ENCODE data around the gene MTFR1L. TPM values are rescaled to one million over a fixed set of nuclear protein-coding genes. Genes with fewer than 3 reads are reported as not detected.
"Not testable (repeated sequence)": the region's sequence is repeated elsewhere in the genome, so short reads cannot be mapped to it uniquely, and the experiment has no call there.

The MTFR1L gene
- total RNA-seq, 4 donors from 2014 or later = 73.2 to 125 (median 93.6) TPM

GRCh38 chr1:25833158-25833557 lies 13.4 kb downstream of the MTFR1L start:
- intact Hi-C loops (cut with DNase I; ENCODE audit: low total_unique reads) (loop anchor here (5.0 kb wide), 1 partner anchor 1034 kb away; no protein-coding TSS in a partner anchor), in situ Hi-C loops (cut with MboI; ENCODE audit: low pct_ligation_motif_present in 1 of 4, low pct_unique_long_range_greater_than_20kb in 1 of 4, low sequenced_read_pairs in 3 of 4) (no loop called here)
- Histone ChIP-seq H3K27ac (no peak overlapping the region), H3K9me3 (no peaks in the 10 kb centered on the region), H3K27me3 (no peaks in the 10 kb centered on the region), H3K4me3 (no peak overlapping the region), H3K36me3 (peaks cover 0 to 58% (median 29%) of the 10 kb centered on the region in 4 donors), H3K4me1 (no peaks in the 10 kb centered on the region)
- DNase-seq = no peak
- TF ChIP-seq POLR2A (IDR thresholded peaks at IDR 0.05) (no peak), EP300 (IDR thresholded peaks at IDR 0.05; ENCODE audit: low read depth) (no peak), POLR2AphosphoS5 (IDR thresholded peaks at IDR 0.05) (no peak)
- TF ChIP-seq, protein P1, sequence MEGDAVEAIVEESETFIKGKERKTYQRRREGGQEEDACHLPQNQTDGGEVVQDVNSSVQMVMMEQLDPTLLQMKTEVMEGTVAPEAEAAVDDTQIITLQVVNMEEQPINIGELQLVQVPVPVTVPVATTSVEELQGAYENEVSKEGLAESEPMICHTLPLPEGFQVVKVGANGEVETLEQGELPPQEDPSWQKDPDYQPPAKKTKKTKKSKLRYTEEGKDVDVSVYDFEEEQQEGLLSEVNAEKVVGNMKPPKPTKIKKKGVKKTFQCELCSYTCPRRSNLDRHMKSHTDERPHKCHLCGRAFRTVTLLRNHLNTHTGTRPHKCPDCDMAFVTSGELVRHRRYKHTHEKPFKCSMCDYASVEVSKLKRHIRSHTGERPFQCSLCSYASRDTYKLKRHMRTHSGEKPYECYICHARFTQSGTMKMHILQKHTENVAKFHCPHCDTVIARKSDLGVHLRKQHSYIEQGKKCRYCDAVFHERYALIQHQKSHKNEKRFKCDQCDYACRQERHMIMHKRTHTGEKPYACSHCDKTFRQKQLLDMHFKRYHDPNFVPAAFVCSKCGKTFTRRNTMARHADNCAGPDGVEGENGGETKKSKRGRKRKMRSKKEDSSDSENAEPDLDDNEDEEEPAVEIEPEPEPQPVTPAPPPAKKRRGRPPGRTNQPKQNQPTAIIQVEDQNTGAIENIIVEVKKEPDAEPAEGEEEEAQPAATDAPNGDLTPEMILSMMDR (IDR thresholded peaks at IDR 0.05) = no peak
- WGBS, 2 donors (ENCODE audit: low coverage in 1 of 2) = 94% methylated on average over 2 to 5 of the region's 5 CpGs

DNA sequence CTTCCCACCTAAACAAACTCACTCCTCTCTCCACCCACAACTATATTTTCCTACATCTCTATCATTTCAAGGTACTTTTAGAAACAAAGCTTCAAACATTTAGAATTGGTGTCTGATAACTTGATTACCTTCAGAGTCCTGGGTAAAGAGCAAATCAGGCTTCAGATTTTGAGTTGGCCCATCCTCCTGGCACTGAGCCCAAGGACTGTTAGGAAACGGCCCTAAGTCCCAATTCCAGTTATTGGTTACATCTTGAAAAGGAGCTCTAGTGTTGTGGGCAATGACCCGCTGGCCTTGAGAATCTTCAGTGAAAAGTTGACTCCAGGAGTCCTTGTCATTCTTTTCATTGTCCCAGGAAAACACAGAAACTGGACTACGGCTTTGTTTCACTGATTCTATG lies 15.1 kb downstream of the MTFR1L start:
- intact Hi-C loops (cut with DNase I; ENCODE audit: low total_unique reads) = loop anchor here (5.0 kb wide), 1 partner anchor 1032 kb away; no protein-coding TSS in a partner anchor
- DNase-seq = no peak
- Histone ChIP-seq H3K27ac (no peak overlapping the region), H3K4me1 (no peaks in the 10 kb centered on the region), H3K27me3 (no peaks in the 10 kb centered on the region), H3K4me3 (no peak overlapping the region), H3K36me3 (peaks cover 0 to 41% (median 21%) of the 10 kb centered on the region in 4 donors), H3K9me3 (no peaks in the 10 kb centered on the region)
- WGBS, 2 donors (ENCODE audit: low coverage in 1 of 2) = 62 to 100% methylated on average over 1 to 3 of the region's 3 CpGs
- in situ Hi-C loops (cut with MboI; ENCODE audit: low pct_ligation_motif_present in 1 of 4, low pct_unique_long_range_greater_than_20kb in 1 of 4, low sequenced_read_pairs in 3 of 4) = no loop called here
- TF ChIP-seq, protein P1 (IDR thresholded peaks at IDR 0.05) = no peak
- TF ChIP-seq POLR2AphosphoS5 (IDR thresholded peaks at IDR 0.05) (no peak), POLR2A (IDR thresholded peaks at IDR 0.05) (no peak), EP300 (IDR thresholded peaks at IDR 0.05; ENCODE audit: low read depth) (no peak)

GRCh38 chr1:25836695-25837094 lies 16.9 kb downstream of the MTFR1L start:
- Histone ChIP-seq H3K27ac (no peak overlapping the region), H3K4me1 (no peaks in the 10 kb centered on the region), H3K9me3 (no peaks in the 10 kb centered on the region), H3K36me3 (peaks cover 0 to 24% (median 8%) of the 10 kb centered on the region in 4 donors), H3K4me3 (no peak overlapping the region), H3K27me3 (no peaks in the 10 kb centered on the region)
- DNase-seq = no peak
- 81% methylated on average over 3 of the region's 3 CpGs for WGBS, 2 donors (ENCODE audit: low coverage in 1 of 2)
- intact Hi-C loops (cut with DNase I; ENCODE audit: low total_unique reads) (no loop called here), in situ Hi-C loops (cut with MboI; ENCODE audit: low pct_ligation_motif_present in 1 of 4, low pct_unique_long_range_greater_than_20kb in 1 of 4, low sequenced_read_pairs in 3 of 4) (no loop called here)
- TF ChIP-seq POLR2AphosphoS5 (IDR thresholded peaks at IDR 0.05) (no peak), EP300 (IDR thresholded peaks at IDR 0.05; ENCODE audit: low read depth) (no peak), POLR2A (IDR thresholded peaks at IDR 0.05) (no peak)
- TF ChIP-seq, protein P1 (IDR thresholded peaks at IDR 0.05) = no peak

- Histone ChIP-seq H3K36me3 (peaks cover 0 to 18% (median 6%) of the 10 kb centered on the region in 4 donors), H3K27ac (no peak overlapping the region), H3K4me3 (no peak overlapping the region), H3K4me1 (no peaks in the 10 kb centered on the region), H3K9me3 (no peaks in the 10 kb centered on the region), H3K27me3 (no peaks in the 10 kb centered on the region)
- TF ChIP-seq, protein P1 (IDR thresholded peaks at IDR 0.05) = peak in 3 of 5 experiments; percentile 20 to 37 (median 35)
- no peak for TF ChIP-seq POLR2AphosphoS5 (IDR thresholded peaks at IDR 0.05)
- no peak for DNase-seq
- in situ Hi-C loops (cut with MboI; ENCODE audit: low pct_ligation_motif_present in 1 of 4, low pct_unique_long_range_greater_than_20kb in 1 of 4, low sequenced_read_pairs in 3 of 4) = no loop called here
- WGBS, 2 donors (ENCODE audit: low coverage in 1 of 2) = 71 to 73% methylated on average over 1 of the region's 1 CpG
- intact Hi-C loops (cut with DNase I; ENCODE audit: low total_unique reads) = no loop called here
Observed at GRCh38 chr1:25837262-25837875, 17.6 kb downstream of the MTFR1L start.

DNA sequence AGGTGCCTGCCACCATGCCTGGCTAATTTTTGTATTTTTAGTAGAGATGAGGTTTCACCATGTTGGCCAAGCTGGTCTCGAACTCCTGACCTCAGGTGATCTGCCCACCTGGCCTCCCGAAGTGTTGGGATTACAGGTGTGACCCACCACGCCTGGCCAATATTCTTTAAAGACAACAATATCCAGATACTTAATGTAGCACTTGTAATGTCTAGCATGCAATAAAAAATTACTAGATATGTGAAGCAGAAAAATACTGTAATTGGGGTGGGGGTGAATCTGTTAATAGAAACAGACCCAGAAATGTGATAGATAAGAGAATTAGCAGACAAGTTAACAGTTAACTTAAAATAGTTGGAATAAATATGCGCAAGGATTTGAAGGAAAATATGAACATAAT lies 20.1 kb downstream of the MTFR1L start:
- H3K27me3 ChIP-seq; in situ Hi-C loops (cut with MboI; ENCODE audit: low pct_ligation_motif_present in 1 of 4, low pct_unique_long_range_greater_than_20kb in 1 of 4, low sequenced_read_pairs in 3 of 4); H3K4me1 ChIP-seq; H3K4me3 ChIP-seq; H3K9me3 ChIP-seq; DNase-seq; intact Hi-C loops (cut with DNase I; ENCODE audit: low total_unique reads); H3K27ac ChIP-seq; H3K36me3 ChIP-seq: not testable (repeated sequence)
- 89 to 96% methylated on average over 4 of the region's 4 CpGs for WGBS, 2 donors (ENCODE audit: low coverage in 1 of 2)

All from transverse colon (tissue), 4 donors.